ENCODE results near the gene COL25A1.

DNA sequence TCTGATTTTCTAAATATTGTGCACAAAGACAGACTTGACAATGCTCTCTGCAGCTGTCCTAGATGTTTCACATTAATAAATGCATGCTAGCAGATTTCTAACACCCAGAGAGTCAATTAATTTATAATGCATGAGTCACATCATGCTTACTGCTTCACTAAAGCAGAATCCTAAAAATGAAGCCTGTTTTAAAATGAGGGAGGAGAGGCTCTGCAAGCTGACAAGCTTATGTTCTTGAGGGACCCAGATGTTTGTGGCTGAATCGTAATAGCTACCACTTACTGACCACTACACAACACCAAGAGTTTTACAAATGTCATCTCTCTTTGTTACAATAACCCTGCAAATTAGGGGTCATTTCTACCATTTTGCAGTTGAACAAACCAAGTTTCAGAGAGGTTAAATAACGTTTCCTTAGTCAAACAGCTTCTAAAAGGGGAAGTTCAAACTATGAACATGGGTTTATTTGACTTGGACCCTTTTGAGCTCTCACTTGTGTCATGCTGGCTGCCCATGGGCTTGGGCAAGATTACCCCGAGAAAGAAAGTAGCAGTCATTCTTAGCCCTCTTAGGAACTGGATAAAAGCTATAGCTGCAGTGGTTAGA is 276.9 kb downstream of the COL25A1 start:
- TF ChIP-seq, protein P1, sequence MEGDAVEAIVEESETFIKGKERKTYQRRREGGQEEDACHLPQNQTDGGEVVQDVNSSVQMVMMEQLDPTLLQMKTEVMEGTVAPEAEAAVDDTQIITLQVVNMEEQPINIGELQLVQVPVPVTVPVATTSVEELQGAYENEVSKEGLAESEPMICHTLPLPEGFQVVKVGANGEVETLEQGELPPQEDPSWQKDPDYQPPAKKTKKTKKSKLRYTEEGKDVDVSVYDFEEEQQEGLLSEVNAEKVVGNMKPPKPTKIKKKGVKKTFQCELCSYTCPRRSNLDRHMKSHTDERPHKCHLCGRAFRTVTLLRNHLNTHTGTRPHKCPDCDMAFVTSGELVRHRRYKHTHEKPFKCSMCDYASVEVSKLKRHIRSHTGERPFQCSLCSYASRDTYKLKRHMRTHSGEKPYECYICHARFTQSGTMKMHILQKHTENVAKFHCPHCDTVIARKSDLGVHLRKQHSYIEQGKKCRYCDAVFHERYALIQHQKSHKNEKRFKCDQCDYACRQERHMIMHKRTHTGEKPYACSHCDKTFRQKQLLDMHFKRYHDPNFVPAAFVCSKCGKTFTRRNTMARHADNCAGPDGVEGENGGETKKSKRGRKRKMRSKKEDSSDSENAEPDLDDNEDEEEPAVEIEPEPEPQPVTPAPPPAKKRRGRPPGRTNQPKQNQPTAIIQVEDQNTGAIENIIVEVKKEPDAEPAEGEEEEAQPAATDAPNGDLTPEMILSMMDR (IDR thresholded peaks at IDR 0.05): no peak
- no peak for TF ChIP-seq POLR2A (IDR thresholded peaks at IDR 0.05)

All from heart left ventricle (tissue), 13 donors.